SK-N-SH (cell line): ENCODE measurements around the gene PODXL2.

Source experiments
- EP300 ChIP-seq, 2 experiments: IDR thresholded peaks; 2 replicates each; pipeline versions ENCODE4 v1.4.0 to v1.6.1; 2012; ENCODE audit warnings: borderline replicate concordance in 1 of 2, low read depth in 1 of 2, low read length in 1 of 2
- EZH2phosphoT487 ChIP-seq: fragments of 200-600 bp; sonication (generic); IDR thresholded peaks from 2 replicates; pipeline ENCODE4 v1.6.1; 2017; ENCODE audit warnings: low read depth, mixed run types, mild to moderate bottlenecking, antibody characterized with exemption, moderate library complexity, borderline replicate concordance
- MEF2A ChIP-seq: IDR thresholded peaks from 2 replicates; pipeline ENCODE4 v1.4.0; 2012; ENCODE audit warnings: low read depth, borderline replicate concordance
- POLR2AphosphoS5 ChIP-seq: IDR thresholded peaks from 2 replicates; pipeline ENCODE4 v1.6.1; 2012; ENCODE audit warnings: low read depth, low read length
- RAD21 ChIP-seq: IDR thresholded peaks from 2 replicates; pipeline ENCODE4 v1.6.1; 2012; ENCODE audit warnings: mild to moderate bottlenecking, low read length
- RCOR1 ChIP-seq: fragments of 150-350 bp; IDR thresholded peaks from 2 replicates; pipeline ENCODE4 v1.6.1; 2017; ENCODE audit warnings: antibody characterized with exemption, low read length
- RXRA ChIP-seq: IDR thresholded peaks from 2 replicates; pipeline ENCODE4 v1.4.0; 2012; ENCODE audit warnings: low read depth, mild to moderate bottlenecking, borderline replicate concordance
- SIN3A ChIP-seq: IDR thresholded peaks from 2 replicates; pipeline ENCODE4 v1.6.1; 2012; ENCODE audit warnings: low read depth, mild to moderate bottlenecking, low read length, moderate library complexity, borderline replicate concordance
- SMC3 ChIP-seq: IDR thresholded peaks from 2 replicates; pipeline ENCODE4 v1.6.1; 2012; ENCODE audit warnings: low read depth, low read length, improper control_type of control experiment
- YY1 ChIP-seq: IDR thresholded peaks from 2 replicates; pipeline ENCODE4 v1.4.0; 2012; ENCODE audit warnings: low read depth, mild to moderate bottlenecking
- ZBTB33 ChIP-seq: IDR thresholded peaks from 2 replicates; pipeline ENCODE4 v1.4.0; 2012; ENCODE audit warnings: low read depth, borderline replicate concordance
- TF ChIP-seq, protein P1 (sequence below): fragments of 200-600 bp; sonication (generic); IDR thresholded peaks from 2 replicates; pipeline ENCODE4 v1.6.1; 2017; ENCODE audit warnings: antibody characterized with exemption, mild to moderate bottlenecking, moderate library complexity
- TF ChIP-seq, protein P2 (sequence below): IDR thresholded peaks from 2 replicates; pipeline ENCODE4 v1.4.0; 2012; ENCODE audit warnings: low read depth

- TF ChIP-seq RXRA (no peak), SMC3 (no peak), EP300 (IDR thresholded peaks at IDR 0.05; ENCODE audit: borderline replicate concordance in 1 of 2, low read depth in 1 of 2, low read length in 1 of 2) (no peak), ZBTB33 (no peak), POLR2AphosphoS5 (no peak), SIN3A (no peak), EZH2phosphoT487 (no peak), RCOR1 (no peak), RAD21 (no peak), MEF2A (no peak), YY1 (no peak)
- TF ChIP-seq, protein P1, sequence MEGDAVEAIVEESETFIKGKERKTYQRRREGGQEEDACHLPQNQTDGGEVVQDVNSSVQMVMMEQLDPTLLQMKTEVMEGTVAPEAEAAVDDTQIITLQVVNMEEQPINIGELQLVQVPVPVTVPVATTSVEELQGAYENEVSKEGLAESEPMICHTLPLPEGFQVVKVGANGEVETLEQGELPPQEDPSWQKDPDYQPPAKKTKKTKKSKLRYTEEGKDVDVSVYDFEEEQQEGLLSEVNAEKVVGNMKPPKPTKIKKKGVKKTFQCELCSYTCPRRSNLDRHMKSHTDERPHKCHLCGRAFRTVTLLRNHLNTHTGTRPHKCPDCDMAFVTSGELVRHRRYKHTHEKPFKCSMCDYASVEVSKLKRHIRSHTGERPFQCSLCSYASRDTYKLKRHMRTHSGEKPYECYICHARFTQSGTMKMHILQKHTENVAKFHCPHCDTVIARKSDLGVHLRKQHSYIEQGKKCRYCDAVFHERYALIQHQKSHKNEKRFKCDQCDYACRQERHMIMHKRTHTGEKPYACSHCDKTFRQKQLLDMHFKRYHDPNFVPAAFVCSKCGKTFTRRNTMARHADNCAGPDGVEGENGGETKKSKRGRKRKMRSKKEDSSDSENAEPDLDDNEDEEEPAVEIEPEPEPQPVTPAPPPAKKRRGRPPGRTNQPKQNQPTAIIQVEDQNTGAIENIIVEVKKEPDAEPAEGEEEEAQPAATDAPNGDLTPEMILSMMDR = no peak
- TF ChIP-seq, protein P2, sequence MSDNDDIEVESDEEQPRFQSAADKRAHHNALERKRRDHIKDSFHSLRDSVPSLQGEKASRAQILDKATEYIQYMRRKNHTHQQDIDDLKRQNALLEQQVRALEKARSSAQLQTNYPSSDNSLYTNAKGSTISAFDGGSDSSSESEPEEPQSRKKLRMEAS = peak; percentile 84
Measured at GRCh38 chr3:127628788-127629466, at the start of gene PODXL2.
